GM12878 (cell line): ENCODE measurements around the gene KCNIP2. TPM values are rescaled to one million over a fixed set of nuclear protein-coding genes. Genes with fewer than 3 reads are reported as not detected.

Source experiments
- ATAC-seq: fragments of 200-7000 bp; cut with Tn5 transposase; 3 replicates; pipeline ENCODE4 v1.9.1; 2020; ENCODE audit warnings: mild to moderate bottlenecking, moderate library complexity
- BruUV-seq: library from RNA; stranded (reverse); fragments of 400-500 nt; replicated peaks from 2 replicates; lab custom pipeline; 2021; lab: Mats Ljungman, UMichigan
- CTCF ChIA-PET: fragments of 300-600 bp; sonication (Branson Sonifier 250); formaldehyde crosslinking; extraction: SDS; loops from one replicate; lab custom pipeline; 2021; ENCODE audit warnings: inconsistent platforms; lab: Yijun Ruan, JAX
- POLR2A ChIA-PET: fragments of 350-600 bp; formaldehyde crosslinking; extraction: SDS; loops from one replicate; lab custom pipeline; 2021; ENCODE audit warnings: inconsistent platforms; lab: Charles Lee
- RAD21 ChIA-PET: fragments of 300-600 bp; sonication (Branson Sonifier 250); formaldehyde crosslinking; loops from one replicate; lab custom pipeline; 2023; ENCODE audit warnings: antibody characterized with exemption; ENCODE audit not compliant: unreplicated experiment; lab: Charles Lee
- SMC1A ChIA-PET: fragments of 300-600 bp; sonication (Branson Sonifier 250); formaldehyde crosslinking; loops from one replicate; lab custom pipeline; 2023; ENCODE audit not compliant: unreplicated experiment, uncharacterized antibody; lab: Charles Lee
- DNase-seq: peaks from one replicate; pipeline ENCODE4 v3.0.0-alpha.2; 2011; ENCODE audit warnings: low read depth, low spot score
- FAIRE-seq: peaks from 3 replicates; lab custom pipeline; 2011; peaks lifted over from hg19 to GRCh38; lab: Jason Lieb, UNC
- H2AFZ ChIP-seq: 2 replicates; pipeline ENCODE4 v1.6.0; 2011; ENCODE audit warnings: low read depth, low read length, control low read depth; ENCODE audit not compliant: control insufficient read depth
- H3K27ac ChIP-seq: 2 replicates; pipeline ENCODE4 v1.5.1; 2011; ENCODE audit warnings: control low read depth; ENCODE audit not compliant: control insufficient read depth, insufficient read depth
- H3K27me3 ChIP-seq, 2 experiments: replicated peaks in 1 of 2; 2 replicates each; pipeline versions ENCODE4 v1.6.0 to v1.6.1; 2011; ENCODE audit warnings: low read length in 1 of 2; ENCODE audit not compliant: control insufficient read depth in 2 of 2, insufficient read depth in 2 of 2
- H3K36me3 ChIP-seq, 2 experiments: 2 replicates each; pipeline ENCODE4 v1.5.1; 2011; ENCODE audit warnings: low read length in 1 of 2; ENCODE audit not compliant: control insufficient read depth in 2 of 2, insufficient read depth in 2 of 2
- H3K4me1 ChIP-seq: 2 replicates; pipeline ENCODE4 v1.6.1; 2011; ENCODE audit warnings: mild to moderate bottlenecking, low read length, moderate library complexity, mixed read lengths; ENCODE audit not compliant: control insufficient read depth, insufficient read depth
- H3K4me2 ChIP-seq: 2 replicates; pipeline ENCODE4 v1.6.0; 2011; ENCODE audit warnings: control low read depth; ENCODE audit not compliant: control insufficient read depth, insufficient read depth
- H3K4me3 ChIP-seq: fragments of 200-600 bp; sonication (generic); 2 replicates; pipeline ENCODE4 v1.5.1; 2016
- H3K79me2 ChIP-seq: 2 replicates; pipeline ENCODE4 v1.6.0; 2011; ENCODE audit warnings: low read length; ENCODE audit not compliant: control insufficient read depth, insufficient read depth
- H3K9ac ChIP-seq: 2 replicates; pipeline ENCODE4 v1.8.0; 2011; ENCODE audit warnings: low read length, control low read depth, mixed read lengths; ENCODE audit not compliant: control insufficient read depth, insufficient read depth
- H3K9me3 ChIP-seq: replicated peaks from 3 replicates; pipeline ENCODE4 v1.5.1; 2011; ENCODE audit warnings: mild to moderate bottlenecking, low read length; ENCODE audit not compliant: control insufficient read depth, insufficient read depth
- H4K20me1 ChIP-seq: 2 replicates; pipeline ENCODE4 v1.6.0; 2011; ENCODE audit not compliant: control insufficient read depth, insufficient read depth
- ATF7 ChIP-seq: fragments of 450-650 bp; IDR thresholded peaks from 2 replicates; pipeline ENCODE4 v1.6.1; 2016; ENCODE audit warnings: low read depth, mild to moderate bottlenecking
- BCLAF1 ChIP-seq: fragments of 450-650 bp; IDR thresholded peaks from 2 replicates; pipeline ENCODE4 v1.6.1; 2017; ENCODE audit warnings: antibody characterized with exemption, mild to moderate bottlenecking, moderate library complexity
- CHD2 ChIP-seq: IDR thresholded peaks from 2 replicates; pipeline ENCODE4 v1.6.1; 2011; ENCODE audit warnings: low read depth, low read length, improper control_type of control experiment, borderline replicate concordance
- IRF3 ChIP-seq: fragments of 450-650 bp; IDR thresholded peaks from 2 replicates; pipeline ENCODE4 v1.6.1; 2014; ENCODE audit warnings: mild to moderate bottlenecking
- MEF2A ChIP-seq: IDR thresholded peaks from 2 replicates; pipeline ENCODE4 v1.6.1; 2011; ENCODE audit warnings: low read depth, mild to moderate bottlenecking, low read length, moderate library complexity; ENCODE audit not compliant: insufficient read depth
- NFIC ChIP-seq: IDR thresholded peaks from 2 replicates; pipeline ENCODE4 v1.6.1; 2012; ENCODE audit warnings: low read depth, mild to moderate bottlenecking, inconsistent platforms, low read length, moderate library complexity
- NR2C1 ChIP-seq: fragments of 450-650 bp; IDR thresholded peaks from 2 replicates; pipeline ENCODE4 v1.6.1; 2017; ENCODE audit warnings: antibody characterized with exemption, mild to moderate bottlenecking, moderate library complexity
- PAX8 ChIP-seq: fragments of 450-650 bp; IDR thresholded peaks from 2 replicates; pipeline ENCODE4 v1.6.1; 2017; ENCODE audit warnings: mild to moderate bottlenecking, moderate library complexity
- RBBP5 ChIP-seq: fragments of 200-600 bp; sonication (generic); conservative IDR thresholded peaks from 2 replicates; pipeline ENCODE4 v1.6.1; 2016
- STAT1 ChIP-seq: fragments of 450-650 bp; conservative IDR thresholded peaks from 2 replicates; pipeline ENCODE4 v1.6.1; 2014; ENCODE audit warnings: antibody characterized with exemption, mild to moderate bottlenecking
- TBL1XR1 ChIP-seq: IDR thresholded peaks from 2 replicates; pipeline ENCODE4 v1.6.1; 2012; ENCODE audit warnings: low read depth, low read length, improper control_type of control experiment
- ZBED1 ChIP-seq: IDR thresholded peaks from 2 replicates; pipeline ENCODE4 v1.6.1; 2016; ENCODE audit warnings: borderline replicate concordance
- ZBTB4 ChIP-seq: fragments of 450-650 bp; formaldehyde crosslinking; IDR thresholded peaks from 2 replicates; pipeline ENCODE4 v1.4.0; 2022; ENCODE audit warnings: mild to moderate bottlenecking, moderate library complexity
- ZNF24 ChIP-seq: fragments of 450-650 bp; IDR thresholded peaks from 2 replicates; pipeline ENCODE4 v1.6.1; 2017; ENCODE audit warnings: antibody characterized with exemption, mild to moderate bottlenecking
- WGBS: methylation state at CpG from one replicate; pipeline ENCODE4 v1.1.6; 2016; ENCODE audit warnings: low lambda C conversion rate; ENCODE audit not compliant: insufficient replicate concordance, insufficient coverage; ENCODE audit errors: missing lambda C conversion rate; 5-methylcytosine and 5-hydroxymethylcytosine counted together
- in situ Hi-C: fragments of 300-500 bp; cut with MboI; formaldehyde crosslinking; loops from 9 replicates; pipeline ENCODE4 v1.14.3; 2018; ENCODE audit warnings: mixed read lengths
- intact Hi-C: fragments of 100-400 bp; cut with micrococcal nuclease; formaldehyde crosslinking; loops from one replicate; pipeline ENCODE4 v1.14.2; 2022; ENCODE audit not compliant: unreplicated experiment
- polyA plus RNA-seq, 11 experiments: library from polyadenylated mRNA; depleted of rRNA in 4 of 11; unstranded in 6 of 11; stranded (reverse) in 5 of 11; fragments of >200 nt; fragmentation: Nextera tagmentation in 4 of 11; fragmentation: Illumina TruSeq in 1 of 11; extraction: Ambion mirVana in 4 of 11; extraction: Trizol in 1 of 11; gene quantifications; 1 replicate in 1 of 11; 2 replicates in 10 of 11; pipeline versions ENCODE4 v1.2.1 to v1.2.3, GENCODE V29; 2011 to 2016; ENCODE audit warnings: inconsistent platforms in 2 of 11, missing spikeins in 2 of 11, low read depth in 1 of 11
- total RNA-seq, 4 experiments: library from RNA; depleted of rRNA in 3 of 4; stranded (reverse); fragments of >200 nt in 3 of 4; fragmentation: Illumina TruSeq in 1 of 4; extraction: Trizol in 1 of 4; gene quantifications; 2 replicates each; pipeline versions ENCODE4 v1.2.1 to v1.2.3, GENCODE V29; 2013 to 2021
- TF ChIP-seq, protein P1 (sequence below): fragments of 450-650 bp; IDR thresholded peaks from 2 replicates; pipeline ENCODE4 v1.6.1; 2017; ENCODE audit warnings: borderline replicate concordance

The KCNIP2 gene
- total and polyA plus RNA-seq, 10 of the 15 experiments (the other 5 are each of a cell fraction or from before 2014, with no cell fraction given): 0.46 to 4.3 (median 1.7) TPM

- in situ Hi-C loops: no loop called here
- TF ChIP-seq NFIC (no peak), NR2C1 (no peak), ZBTB4 (CRISPR knock-in tag) (no peak), ZBED1 (no peak), RBBP5 (no peak), IRF3 (no peak), ATF7 (no peak), TBL1XR1 (no peak), MEF2A (no peak), CHD2 (no peak), ZNF24 (no peak), BCLAF1 (no peak), PAX8 (no peak), STAT1 (no peak)
- TF ChIP-seq, protein P1, sequence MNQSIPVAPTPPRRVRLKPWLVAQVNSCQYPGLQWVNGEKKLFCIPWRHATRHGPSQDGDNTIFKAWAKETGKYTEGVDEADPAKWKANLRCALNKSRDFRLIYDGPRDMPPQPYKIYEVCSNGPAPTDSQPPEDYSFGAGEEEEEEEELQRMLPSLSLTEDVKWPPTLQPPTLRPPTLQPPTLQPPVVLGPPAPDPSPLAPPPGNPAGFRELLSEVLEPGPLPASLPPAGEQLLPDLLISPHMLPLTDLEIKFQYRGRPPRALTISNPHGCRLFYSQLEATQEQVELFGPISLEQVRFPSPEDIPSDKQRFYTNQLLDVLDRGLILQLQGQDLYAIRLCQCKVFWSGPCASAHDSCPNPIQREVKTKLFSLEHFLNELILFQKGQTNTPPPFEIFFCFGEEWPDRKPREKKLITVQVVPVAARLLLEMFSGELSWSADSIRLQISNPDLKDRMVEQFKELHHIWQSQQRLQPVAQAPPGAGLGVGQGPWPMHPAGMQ: no peak
Measured at GRCh38 chr10:101835362-101835761, 8.2 kb downstream of the KCNIP2 start.

More at GRCh38 chr10:101835362-101835761, 8.2 kb downstream of the KCNIP2 start:
- no peak overlapping the region for H3K9ac ChIP-seq
- intact Hi-C loops: loop anchor here (5.0 kb wide), 1 partner anchor 282 kb away; no protein-coding TSS in a partner anchor
- H2AFZ ChIP-seq: no peak overlapping the region
- H3K4me3 ChIP-seq: no peak overlapping the region
- no peak for DNase-seq
- H3K9me3 ChIP-seq: no peaks in the 10 kb centered on the region
- no peak overlapping the region for H3K4me2 ChIP-seq
- no peaks in the 10 kb centered on the region; a peak in 1 of 4 replicates for H3K36me3 ChIP-seq
- ChIA-PET SMC1A (interaction anchor here (0.6 to 13.6 kb wide), 7 partner anchors 17 to 237 kb away, joined by 3 to 407 read pairs (median 4); no protein-coding TSS in a partner anchor), RAD21 (interaction anchor here (1.0 to 9.5 kb wide), 4 partner anchors 17 to 240 kb away, joined by 3 to 538 read pairs (median 4); partner anchors contain the start of gene OGA), POLR2A (interaction anchor here (0.6 to 0.7 kb wide), 2 partner anchors 296 to 995 kb away, joined by 3 to 4 read pairs; no protein-coding TSS in a partner anchor), CTCF (interaction anchor here (0.5 to 17.0 kb wide), 26 partner anchors 8 to 563 kb away, joined by 3 to 697 read pairs (median 4); partner anchors contain the start of genes KCNIP2, NPM3 and OGA)
- no peak overlapping the region for H3K27ac ChIP-seq
- H3K4me1 ChIP-seq: peaks cover 19% of the 10 kb centered on the region
- no peaks in the 10 kb centered on the region for H3K27me3 ChIP-seq
- BruUV-seq: no TSS peak
- no peak for FAIRE-seq
- 87% methylated on average over 4 of the region's 4 CpGs for WGBS
- ATAC-seq: no peak
- no peaks in the 10 kb centered on the region for H3K79me2 ChIP-seq
- no peaks in the 10 kb centered on the region for H4K20me1 ChIP-seq
